IPS DF 6.9 (cell line): Measurements from ENCODE around the gene UTS2R.
"Not testable (repeated sequence)": the region's sequence is repeated elsewhere in the genome, so short reads cannot be mapped to it uniquely, and the experiment has no call there.

ENCODE experiments used
- DNase-seq: peaks from one replicate; pipeline ENCODE4 v3.0.0-alpha.2; 2013; ENCODE audit warnings: low read depth, low spot score
- H3K27ac ChIP-seq: one replicate; pipeline ENCODE4 v1.5.1; 2013; ENCODE audit warnings: low read length, control low read depth
- H3K27me3 ChIP-seq: 2 replicates; pipeline ENCODE4 v1.6.1; 2013; ENCODE audit warnings: mild to moderate bottlenecking, low read length; ENCODE audit not compliant: control insufficient read depth, insufficient read depth
- H3K36me3 ChIP-seq: 2 replicates; pipeline ENCODE4 v1.6.1; 2013; ENCODE audit warnings: low read length; ENCODE audit not compliant: control insufficient read depth, insufficient read depth
- H3K4me1 ChIP-seq: 2 replicates; pipeline ENCODE4 v1.6.1; 2013; ENCODE audit warnings: low read length; ENCODE audit not compliant: control insufficient read depth, insufficient read depth
- H3K4me3 ChIP-seq: 2 replicates; pipeline ENCODE4 v1.5.1; 2013; ENCODE audit warnings: mild to moderate bottlenecking, low read length
- H3K9me3 ChIP-seq: 2 replicates; pipeline ENCODE4 v1.6.1; 2013; ENCODE audit warnings: low read length, inconsistent platforms; ENCODE audit not compliant: control insufficient read depth, insufficient read depth
- WGBS: extraction: QIAGEN DNeasy Blood & Tissue Kit; methylation state at CpG from one replicate; pipeline ENCODE4 v1.1.7; 2013; ENCODE audit warnings: mixed read lengths, missing lambda C conversion rate; ENCODE audit not compliant: insufficient read length, insufficient coverage; 5-methylcytosine and 5-hydroxymethylcytosine counted together

Gene UTS2R

DNA sequence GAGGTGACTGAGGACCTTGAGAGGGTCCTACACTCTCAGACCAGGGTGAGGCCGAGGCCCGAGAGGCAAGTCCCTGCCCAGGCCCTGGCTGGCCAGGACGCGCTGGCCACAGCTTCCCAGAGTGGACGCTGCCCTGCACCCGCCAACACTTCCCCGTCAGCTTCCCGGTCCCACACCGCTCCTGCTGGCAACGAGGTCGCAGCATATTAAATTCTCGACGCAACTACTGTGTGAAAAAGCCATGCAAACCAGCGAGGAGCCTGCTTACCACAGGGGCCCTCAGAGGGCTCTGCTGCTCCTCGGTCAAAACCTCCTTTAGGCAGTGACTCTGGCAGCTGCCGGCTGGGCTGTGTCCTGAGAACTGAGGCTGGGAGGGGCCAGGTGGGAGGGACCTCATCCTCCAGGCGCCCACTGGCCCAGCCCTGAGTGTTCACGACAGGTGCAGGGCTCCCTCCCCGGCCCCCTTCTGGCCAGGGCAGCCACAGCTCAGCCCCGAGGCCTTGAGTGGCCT, 14.7 kb upstream of the UTS2R start:
- Histone ChIP-seq H3K4me1 (peaks cover 7% of the 10 kb centered on the region), H3K27ac (no peak overlapping the region)
- DNase-seq, result no peak

DNA sequence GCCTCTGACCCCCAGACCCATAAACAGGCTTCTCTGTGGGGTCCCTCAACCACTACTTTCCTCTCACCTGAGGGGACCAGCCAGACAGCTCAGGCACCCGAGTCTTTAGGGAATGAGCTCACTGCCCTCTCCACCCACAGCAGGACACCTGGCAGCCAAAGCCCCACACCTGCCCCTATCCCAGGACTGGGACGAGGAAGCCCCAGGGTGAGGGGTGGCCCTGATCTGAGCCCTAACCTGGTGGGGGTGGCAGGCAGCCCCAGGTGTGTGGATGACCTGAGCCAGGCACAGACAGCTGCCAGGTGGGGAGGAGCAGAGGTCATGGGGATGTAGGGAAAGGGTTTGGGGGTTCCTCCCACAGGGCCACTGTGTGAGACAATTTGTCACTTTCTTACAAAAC, 14.2 kb upstream of the UTS2R start:
- Histone ChIP-seq H3K4me1 (peaks cover 7% of the 10 kb centered on the region), H3K4me3 (no peak overlapping the region), H3K27ac (no peak overlapping the region), H3K36me3 (no peaks in the 10 kb centered on the region; the same call in 1 of the 2 replicates), H3K27me3 (no peaks in the 10 kb centered on the region), H3K9me3 (no peaks in the 10 kb centered on the region)
- no CpG with 5 or more reads among the region's 2 CpGs for WGBS
- no peak for DNase-seq

More for the DNA sequence above, 14.7 kb upstream of the UTS2R start:
- WGBS, result no CpG with 5 or more reads among the region's 20 CpGs
- no peaks in the 10 kb centered on the region for H3K9me3 ChIP-seq
- H3K36me3 ChIP-seq, result no peaks in the 10 kb centered on the region; the same call in 1 of the 2 replicates
- H3K4me3 ChIP-seq, result no peak overlapping the region
- no peaks in the 10 kb centered on the region for H3K27me3 ChIP-seq

DNA sequence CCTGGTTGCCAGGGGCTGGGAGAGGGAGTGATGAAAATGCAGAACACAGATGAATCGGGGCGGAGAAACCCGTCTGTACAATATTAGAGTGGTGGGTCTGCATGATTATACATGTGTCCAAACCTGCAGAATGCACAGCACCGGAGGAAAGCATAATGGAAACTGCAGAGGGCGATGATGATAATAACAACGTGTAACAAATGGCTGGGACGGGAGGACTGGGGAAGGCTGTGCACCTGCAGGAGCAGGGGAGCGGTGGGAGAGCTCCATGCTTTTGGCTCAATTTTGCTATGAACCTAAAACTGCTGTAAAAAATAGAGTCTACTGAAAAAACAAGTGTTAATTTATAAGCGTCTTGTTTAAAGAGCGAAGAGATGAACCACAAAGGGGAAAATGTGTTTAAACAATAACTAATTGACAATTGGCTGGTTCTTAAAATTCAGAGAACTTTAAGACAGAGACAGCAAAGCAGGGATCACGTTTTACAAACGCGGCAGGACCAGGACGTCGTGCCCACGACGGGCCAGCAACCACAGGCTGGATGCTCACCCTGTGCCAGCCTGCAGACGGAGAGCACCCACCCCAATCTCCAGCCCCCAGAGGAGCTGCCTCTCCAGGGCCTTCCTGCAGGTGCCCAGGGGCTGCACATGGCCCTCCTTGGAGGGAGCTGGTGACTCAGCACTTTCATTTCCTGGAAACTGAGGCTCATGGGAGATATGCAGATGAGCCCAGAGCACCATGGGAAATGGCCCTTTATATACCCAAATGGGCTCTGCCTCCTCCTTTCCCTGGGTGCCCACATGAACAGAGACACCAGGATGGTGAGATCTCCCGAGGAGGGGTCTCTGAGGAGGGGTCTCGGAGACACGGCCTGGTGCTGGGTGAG, 12.9 kb upstream of the UTS2R start, which contains the start of gene TEX19:
TEX19 (plus strand) TSS at position 783 of the 886 bp plus-strand sequence. CDS start 2,904 bp downstream, outside the sequence.
- Histone ChIP-seq H3K27me3 (no peaks in the 10 kb centered on the region), H3K36me3 (no peaks in the 10 kb centered on the region; the same call in 1 of the 2 replicates), H3K4me1 (peaks cover 7% of the 10 kb centered on the region), H3K9me3 (no peaks in the 10 kb centered on the region), H3K27ac (no peak within 1 kb of the TSS), H3K4me3 (no peak within 1 kb of the TSS)
- DNase-seq, result no peak
- WGBS, result no CpG with 5 or more reads among the region's 21 CpGs

DNA sequence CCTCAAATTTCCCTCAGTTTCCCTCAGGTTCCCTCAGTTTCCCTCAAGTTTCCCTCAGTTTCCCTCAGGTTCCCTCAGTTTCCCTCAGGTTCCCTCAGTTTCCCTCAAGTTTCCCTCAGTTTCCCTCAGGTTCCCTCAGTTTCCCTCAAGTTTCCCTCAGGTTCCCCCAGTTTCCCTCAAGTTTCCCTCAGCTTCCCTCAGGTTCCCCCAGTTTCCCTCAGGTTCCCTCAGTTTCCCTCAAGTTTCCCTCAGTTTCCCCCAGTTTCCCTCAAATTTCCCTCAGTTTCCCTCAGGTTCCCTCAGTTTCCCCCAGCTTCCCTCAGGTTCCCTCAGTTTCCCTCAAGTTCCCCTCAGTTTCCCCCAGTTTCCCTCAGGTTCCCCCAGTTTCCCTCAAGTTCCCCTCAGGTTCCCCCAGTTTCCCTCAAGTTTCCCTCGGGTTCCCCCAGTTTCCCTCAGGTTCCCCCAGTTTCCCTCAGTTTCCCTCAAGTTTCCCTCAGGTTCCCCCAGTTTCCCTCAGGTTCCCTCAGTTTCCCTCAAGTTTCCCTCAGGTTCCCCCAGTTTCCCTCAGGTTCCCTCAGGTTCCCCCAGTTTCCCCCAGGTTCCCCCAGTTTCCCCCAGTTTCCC, 12.0 kb upstream of the UTS2R start:
- H3K9me3 ChIP-seq, H3K27ac ChIP-seq, H3K27me3 ChIP-seq, H3K36me3 ChIP-seq, H3K4me3 ChIP-seq, H3K4me1 ChIP-seq, DNase-seq: not testable (repeated sequence)
- no CpG with 5 or more reads among the region's 1 CpG for WGBS

DNA sequence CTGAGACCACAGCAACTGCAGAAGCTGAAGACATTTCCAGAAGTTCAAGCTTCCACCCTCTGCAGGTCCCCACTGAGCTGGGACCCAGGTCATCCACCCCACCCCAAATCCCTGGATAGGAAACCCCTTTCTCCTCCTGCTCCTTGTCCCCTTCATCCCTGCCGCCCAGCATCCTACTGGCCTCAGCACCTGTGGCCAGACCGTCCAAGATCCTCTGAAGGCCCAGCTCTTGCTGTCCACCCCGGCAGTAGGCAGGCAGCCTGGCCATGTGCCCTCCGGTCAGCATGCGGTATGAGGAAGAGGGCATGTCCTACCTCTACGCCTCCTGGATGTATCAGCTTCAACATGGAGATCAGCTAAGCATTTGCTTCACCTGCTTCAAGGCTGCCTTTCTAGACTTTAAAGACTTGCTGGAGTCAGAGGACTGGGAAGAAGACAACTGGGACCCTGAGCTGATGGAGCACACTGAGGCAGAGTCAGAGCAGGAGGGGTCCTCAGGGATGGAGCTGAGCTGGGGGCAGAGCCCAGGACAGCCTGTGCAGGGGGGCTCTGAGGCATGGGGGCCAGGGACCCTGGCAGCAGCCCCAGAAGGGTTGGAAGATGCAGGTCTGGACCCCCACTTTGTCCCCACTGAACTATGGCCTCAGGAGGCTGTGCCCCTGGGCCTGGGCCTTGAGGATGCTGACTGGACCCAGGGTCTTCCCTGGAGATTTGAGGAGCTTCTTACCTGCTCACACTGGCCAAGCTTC, 9.5 kb upstream of the UTS2R start:
- WGBS, result no CpG with 5 or more reads among the region's 6 CpGs
- no peaks in the 10 kb centered on the region for H3K9me3 ChIP-seq

DNA sequence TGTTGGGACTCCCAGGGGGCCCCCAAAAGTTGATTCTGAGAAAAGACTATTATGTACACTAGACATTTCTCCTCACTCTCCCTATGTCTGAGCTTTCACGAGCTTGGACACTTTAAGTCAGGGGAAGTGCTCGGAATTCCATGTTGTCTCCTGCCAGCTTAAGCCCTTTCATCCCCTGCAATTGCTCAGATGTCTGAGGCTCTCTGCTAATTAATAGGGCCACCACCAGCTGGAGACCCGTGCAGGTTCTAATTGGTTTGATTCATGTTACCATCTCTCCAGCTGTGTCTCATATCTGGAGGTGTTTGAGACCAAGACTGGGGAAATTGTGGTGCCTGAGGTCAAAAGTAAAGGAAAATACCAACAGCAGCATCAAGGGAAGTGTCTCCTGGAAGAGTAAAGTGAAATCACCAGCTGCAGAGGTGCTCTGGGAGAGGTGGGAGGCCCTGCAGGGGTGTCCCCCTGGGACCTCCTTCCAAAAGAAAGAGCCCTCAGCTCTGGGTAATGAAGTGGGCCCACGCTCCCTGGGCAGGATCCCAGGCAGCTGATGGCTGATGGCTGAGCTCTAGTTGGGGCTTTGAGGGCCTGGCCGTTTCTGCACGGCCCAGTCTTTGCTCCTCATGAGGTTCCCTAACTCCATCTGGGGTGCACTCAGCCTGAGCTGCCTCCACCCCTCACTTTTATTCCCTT, 5.8 kb upstream of the UTS2R start:
- DNase-seq, result no peak
- Histone ChIP-seq H3K27ac (no peak overlapping the region), H3K27me3 (peaks cover 5% of the 10 kb centered on the region), H3K4me3 (no peak overlapping the region), H3K36me3 (no peaks in the 10 kb centered on the region), H3K9me3 (no peaks in the 10 kb centered on the region), H3K4me1 (no peaks in the 10 kb centered on the region)
- no CpG with 5 or more reads among the region's 6 CpGs for WGBS

More for the DNA sequence above, 9.5 kb upstream of the UTS2R start:
- Histone ChIP-seq H3K36me3 (no peaks in the 10 kb centered on the region; the same call in 1 of the 2 replicates), H3K27ac (no peak overlapping the region), H3K27me3 (no peaks in the 10 kb centered on the region), H3K4me1 (0 out of 2 replicates have a peak, but pooled peaks cover 2% of the 10 kb centered on the region), H3K4me3 (no peak overlapping the region)
- no peak for DNase-seq

DNA sequence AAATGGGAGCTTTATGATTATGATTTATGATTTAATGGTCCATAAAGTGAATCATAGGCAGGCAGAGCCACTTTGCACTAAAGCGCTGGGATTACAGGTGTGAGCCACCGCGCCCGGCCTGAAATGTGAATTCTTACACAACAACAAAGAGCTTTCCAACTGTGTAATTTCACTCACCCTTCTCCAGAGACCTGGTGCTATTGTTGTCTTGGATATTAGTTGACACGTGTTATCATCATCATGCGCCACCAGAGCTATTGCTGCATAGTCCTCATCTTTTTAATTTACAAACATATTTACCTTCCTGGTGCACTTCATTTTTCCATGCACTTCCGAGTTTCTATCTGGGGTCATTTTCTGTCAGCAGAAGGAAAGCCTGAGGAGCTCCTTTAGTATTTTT, 4.8 kb upstream of the UTS2R start:
- Histone ChIP-seq H3K4me1 (0 out of 2 replicates have a peak, but pooled peaks cover 1% of the 10 kb centered on the region), H3K27ac (no peak overlapping the region), H3K36me3 (no peaks in the 10 kb centered on the region), H3K9me3 (no peaks in the 10 kb centered on the region), H3K4me3 (no peak overlapping the region), H3K27me3 (peaks cover 11% of the 10 kb centered on the region)
- WGBS, result no CpG with 5 or more reads among the region's 7 CpGs
- DNase-seq, result no peak

DNA sequence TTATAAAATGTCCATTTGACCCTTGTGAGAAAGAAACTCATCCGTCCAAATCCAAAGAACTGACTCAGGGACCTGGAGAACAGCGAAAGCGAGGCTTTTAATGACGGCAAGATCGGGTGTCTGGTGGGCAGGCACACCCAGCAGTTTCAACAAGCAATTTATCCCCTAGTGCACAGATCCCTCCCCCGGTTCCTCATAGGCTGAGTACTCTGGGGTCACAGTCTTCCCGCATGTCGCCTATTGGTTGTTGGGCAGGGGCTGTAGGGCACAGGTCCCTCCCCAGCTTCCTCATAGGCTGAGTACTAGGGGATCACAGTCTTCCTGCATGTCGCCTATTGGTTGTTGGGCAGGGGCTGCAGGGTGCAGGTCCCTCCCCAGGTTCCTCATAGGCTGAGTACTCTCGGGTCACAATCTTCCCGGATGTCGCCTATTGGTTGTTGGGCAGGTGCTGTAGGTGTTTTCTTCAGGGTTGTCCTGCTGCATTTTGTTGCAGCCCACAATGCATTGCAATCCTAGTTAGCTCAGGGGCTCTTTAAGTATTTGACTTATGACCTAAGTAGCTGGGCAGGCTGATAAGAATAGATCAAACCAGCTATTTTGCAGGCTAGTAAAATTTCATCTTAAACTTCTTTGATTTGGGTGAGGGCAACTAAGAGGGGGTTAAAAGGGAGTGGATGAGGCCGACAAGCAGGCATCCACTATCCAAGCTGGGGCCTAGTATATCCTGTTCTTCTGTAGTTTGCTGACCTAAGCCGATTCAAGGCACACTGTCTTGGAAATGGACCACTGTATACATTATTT, 3.6 kb upstream of the UTS2R start:
- Histone ChIP-seq H3K4me1 (0 out of 2 replicates have a peak, but pooled peaks cover 1% of the 10 kb centered on the region), H3K4me3 (no peak overlapping the region), H3K27ac (no peak overlapping the region), H3K9me3 (no peaks in the 10 kb centered on the region), H3K36me3 (no peaks in the 10 kb centered on the region), H3K27me3 (peaks cover 17% of the 10 kb centered on the region)
- no peak for DNase-seq
- WGBS, result no CpG with 5 or more reads among the region's 14 CpGs

DNA sequence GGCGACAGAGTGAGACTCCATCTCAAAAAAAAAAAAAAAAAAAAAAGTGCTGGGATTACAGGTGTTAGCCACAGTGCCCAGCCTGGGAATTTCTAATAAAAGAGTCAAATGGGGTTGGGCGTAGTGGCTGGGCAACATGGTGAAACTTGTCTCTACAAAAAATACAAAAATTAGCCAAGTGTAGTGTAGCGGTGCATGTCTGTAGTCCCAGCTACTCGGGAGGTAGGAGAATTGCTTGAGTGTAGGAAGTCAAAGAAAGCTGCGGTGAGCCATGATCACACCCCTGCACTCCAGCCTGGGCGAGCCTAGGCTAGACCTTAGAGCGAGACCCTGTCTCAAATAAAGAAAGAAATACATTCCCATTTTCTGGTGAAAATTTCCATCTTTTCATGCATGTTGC, 2.4 kb upstream of the UTS2R start:
- H3K36me3 ChIP-seq, result no peaks in the 10 kb centered on the region
- peaks cover 17% of the 10 kb centered on the region for H3K27me3 ChIP-seq
- WGBS, result no CpG with 5 or more reads among the region's 7 CpGs
- no peak overlapping the region for H3K27ac ChIP-seq
- DNase-seq, result no peak
- H3K4me3 ChIP-seq, result no peak overlapping the region
- no peaks in the 10 kb centered on the region for H3K9me3 ChIP-seq
- H3K4me1 ChIP-seq, result 0 out of 2 replicates have a peak, but pooled peaks cover 1% of the 10 kb centered on the region
